ENCODE results near the gene CSGALNACT2.
A peak's percentile ranks its signal among the peaks of the same experiment; 100 is the strongest.
"Not testable (repeated sequence)": the region's sequence is repeated elsewhere in the genome, so short reads cannot be mapped to it uniquely, and the experiment has no call there.

CSGALNACT2 gene

GRCh38 chr10:43153901-43154300 lies 15.7 kb downstream of the CSGALNACT2 start:
- DNase-seq, result no peak

DNA sequence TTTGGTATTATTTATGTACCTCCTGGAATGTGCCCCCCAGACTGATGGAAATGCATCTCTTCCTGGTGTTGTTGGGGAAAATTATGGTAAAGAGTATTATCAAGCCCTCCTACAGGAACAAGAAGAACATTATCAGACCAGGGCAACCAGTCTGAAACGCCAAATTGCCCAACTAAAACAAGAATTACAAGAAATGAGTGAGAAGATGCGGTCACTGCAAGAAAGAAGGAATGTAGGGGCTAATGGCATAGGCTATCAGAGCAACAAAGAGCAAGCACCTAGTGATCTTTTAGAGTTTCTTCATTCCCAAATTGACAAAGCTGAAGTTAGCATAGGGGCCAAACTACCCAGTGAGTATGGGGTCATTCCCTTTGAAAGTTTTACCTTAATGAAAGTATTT lies 17.0 kb downstream of the CSGALNACT2 start:
- DNase-seq, result no peak

DNA sequence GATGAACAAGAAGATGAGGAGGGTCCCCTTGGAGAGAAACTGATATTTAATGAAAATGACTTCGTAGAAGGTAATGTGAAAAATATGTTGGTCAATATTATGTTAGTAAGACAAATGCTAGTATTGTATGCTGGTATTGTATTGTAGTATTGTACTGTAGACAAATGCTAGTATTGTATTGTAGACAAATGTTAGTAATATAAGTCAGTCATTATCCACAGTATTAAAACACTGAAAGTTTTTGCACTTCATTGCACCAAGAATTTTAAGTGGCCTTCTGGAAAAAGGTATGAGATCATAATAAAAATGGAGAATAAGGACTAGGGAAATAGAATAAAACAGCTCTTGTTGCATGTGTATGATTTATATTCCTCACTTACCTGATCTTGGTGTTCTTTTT lies 17.5 kb downstream of the CSGALNACT2 start:
- DNase-seq, result no peak

DNA sequence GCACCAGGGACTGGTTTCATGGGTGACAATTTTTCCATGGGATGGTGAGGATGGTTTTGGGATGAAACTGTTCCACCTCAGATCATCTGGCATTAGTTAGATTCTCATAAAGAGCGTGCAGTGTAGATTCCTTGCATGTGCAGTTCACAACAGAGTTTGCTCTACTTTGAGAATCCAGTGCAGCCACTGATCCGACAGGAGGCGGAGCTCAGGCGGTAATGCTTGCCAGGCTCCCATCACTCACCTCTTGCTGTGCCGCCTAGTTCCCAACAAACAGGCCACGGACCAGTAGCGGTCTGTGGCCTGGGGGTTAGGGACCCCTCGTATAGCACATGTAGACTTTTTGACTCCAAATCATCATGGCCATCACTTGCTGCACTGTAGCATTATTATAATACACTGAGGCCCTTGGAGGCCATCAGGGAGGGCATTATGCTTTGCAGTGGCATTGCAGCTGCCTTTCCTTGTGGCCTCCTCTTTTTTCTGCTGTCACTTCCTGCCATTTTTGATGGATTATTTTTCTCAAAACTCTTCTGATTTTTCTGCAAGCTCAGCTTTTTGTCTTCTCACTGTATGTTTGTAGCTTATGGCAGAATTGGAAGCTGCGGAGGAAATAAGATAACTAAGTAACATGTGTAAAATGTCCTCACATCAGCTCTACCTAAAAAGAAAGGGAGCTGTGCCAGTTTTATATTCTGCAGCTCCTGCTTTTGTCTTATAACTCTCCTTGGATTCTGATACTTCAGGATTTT lies 18.5 kb downstream of the CSGALNACT2 start:
- no peak for DNase-seq

- no peak for DNase-seq
These were observed 20.4 kb downstream of the CSGALNACT2 start for GRCh38 chr10:43158636-43159035.

DNA sequence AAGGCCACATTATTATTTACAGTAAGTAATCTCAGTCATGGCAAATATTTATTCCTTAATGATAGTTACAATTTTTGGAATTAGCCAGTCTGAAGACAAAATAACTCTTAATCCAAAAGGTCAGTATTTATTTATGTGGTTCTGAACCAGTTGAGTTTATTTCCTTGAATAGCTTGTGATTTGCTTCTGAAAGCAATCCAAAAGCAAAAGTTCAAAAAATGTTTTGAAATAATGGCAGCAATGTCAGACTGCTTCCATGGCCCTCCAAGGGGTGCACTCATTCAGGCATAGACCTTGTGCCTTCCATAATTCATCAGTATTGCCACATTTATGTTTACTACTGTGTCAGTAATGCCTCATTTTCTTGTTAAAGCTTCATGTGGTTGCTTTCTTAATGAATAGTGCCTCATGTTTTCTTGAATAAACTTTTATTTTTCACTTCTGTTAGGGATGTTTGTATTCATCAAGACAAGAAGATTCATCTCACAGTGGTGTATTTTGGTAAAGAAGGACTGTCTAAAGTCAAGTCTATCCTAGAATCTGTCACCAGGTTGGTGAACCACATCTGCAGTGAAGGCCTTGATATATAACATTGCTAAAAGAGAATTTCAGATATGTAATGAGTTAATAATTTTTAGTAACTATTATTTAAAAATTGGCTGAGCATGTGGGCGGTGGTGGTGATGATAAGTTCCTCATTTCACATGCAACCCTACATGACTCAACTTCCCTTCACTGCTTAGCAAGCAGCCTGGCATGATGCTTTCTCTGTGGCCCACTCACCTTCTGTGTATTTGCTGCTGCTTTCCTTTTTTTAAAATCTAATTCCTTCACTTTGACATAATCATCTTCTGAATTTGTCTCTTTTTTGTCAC lies 22.0 kb downstream of the CSGALNACT2 start:
- DNase-seq, result no peak

GRCh38 chr10:43160921-43161255 lies 22.6 kb downstream of the CSGALNACT2 start:
- no peak for DNase-seq

- no peak for DNase-seq
These were observed 24.4 kb downstream of the CSGALNACT2 start for GRCh38 chr10:43162604-43163003.

- no peak for DNase-seq
These were observed 28.1 kb downstream of the CSGALNACT2 start for GRCh38 chr10:43166207-43166879.

GRCh38 chr10:43166880-43167497 lies 28.7 kb downstream of the CSGALNACT2 start:
- peak; percentile 15 for DNase-seq

- no peak for DNase-seq
These were observed 29.2 kb downstream of the CSGALNACT2 start for GRCh38 chr10:43167498-43167889.

- no peak for DNase-seq
These were observed 32.2 kb downstream of the CSGALNACT2 start for GRCh38 chr10:43170491-43170890.

- DNase-seq, result no peak
These were observed 34.4 kb downstream of the CSGALNACT2 start for GRCh38 chr10:43172645-43173044.

DNA sequence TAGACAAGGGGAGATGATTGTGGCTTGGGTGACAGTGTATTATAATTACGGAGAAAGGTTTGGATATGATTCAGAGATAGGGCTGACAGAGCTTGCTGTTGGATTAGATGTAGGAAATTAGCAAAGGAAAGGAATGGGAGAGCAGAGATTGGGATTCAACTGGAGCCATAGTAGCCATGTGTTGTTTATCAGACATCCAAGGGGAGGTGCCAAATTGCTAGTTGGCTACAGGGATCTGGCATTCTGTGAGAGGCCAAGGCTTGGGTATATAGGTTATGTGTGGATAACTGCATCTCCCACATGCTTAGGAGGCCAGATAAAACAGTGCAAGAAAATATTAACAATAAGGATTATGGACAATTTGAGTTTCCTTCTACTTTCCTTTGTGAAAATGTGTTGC lies 34.9 kb downstream of the CSGALNACT2 start:
- no peak for DNase-seq

- DNase-seq, result no peak
These were observed 36.7 kb downstream of the CSGALNACT2 start for GRCh38 chr10:43174969-43175368.

DNA sequence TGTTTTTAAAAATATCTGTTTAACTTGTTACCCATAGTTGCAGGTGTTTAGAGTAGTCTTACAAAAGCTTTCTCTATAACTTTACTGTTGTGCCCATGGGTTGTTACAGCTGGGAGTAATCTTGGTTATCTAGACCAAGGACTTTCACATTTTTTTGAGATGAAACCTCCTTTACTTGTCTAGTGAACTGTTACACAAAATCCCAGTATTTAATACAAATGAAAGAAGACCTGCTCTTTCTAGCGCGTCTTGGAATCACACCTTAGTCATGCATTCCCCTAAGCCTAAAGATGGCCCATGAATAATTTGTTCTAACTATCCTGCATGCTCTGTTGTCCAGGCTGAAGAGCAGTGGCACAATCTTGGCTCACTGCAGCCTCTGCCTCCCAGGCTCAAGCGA lies 38.0 kb downstream of the CSGALNACT2 start:
- no peak for DNase-seq

DNA sequence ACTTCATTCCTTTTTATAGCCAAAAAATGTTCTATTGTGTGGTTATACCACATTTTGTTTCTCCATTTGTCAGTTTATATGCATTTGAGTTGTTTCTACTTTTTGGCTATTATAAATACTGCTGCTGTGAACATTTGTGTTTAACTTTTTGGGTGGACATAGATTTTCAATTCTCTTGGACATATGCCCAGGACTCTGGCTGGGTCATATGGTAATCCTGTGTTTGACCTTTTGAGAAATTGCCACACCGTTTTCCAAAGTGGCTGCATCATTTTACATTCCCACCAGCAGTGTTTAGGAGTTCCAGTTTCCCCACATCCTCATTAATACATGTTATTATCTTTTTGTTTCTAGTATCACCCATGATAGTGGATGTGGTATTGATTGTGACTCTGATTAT lies 39.4 kb downstream of the CSGALNACT2 start:
- no peak for DNase-seq

DNA sequence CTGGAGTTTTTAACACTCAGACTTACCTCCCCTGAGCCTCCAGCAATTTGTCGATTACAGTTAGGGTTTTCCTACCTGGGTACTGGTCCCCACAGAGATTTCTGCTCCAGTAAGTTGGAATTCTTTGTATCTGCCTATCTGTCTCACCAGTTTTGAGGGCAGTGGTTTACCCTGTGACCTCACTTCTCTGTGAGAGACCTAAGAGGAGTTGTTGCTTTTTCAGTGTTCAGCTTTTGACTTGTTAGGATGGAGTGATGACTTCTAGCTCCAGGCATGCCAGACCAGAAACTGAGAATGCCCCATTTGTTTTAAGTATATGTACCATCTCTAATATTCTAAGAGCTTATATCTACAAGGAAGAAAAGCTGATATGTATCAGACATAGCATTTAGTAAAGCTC lies 42.9 kb downstream of the CSGALNACT2 start:
- no peak for DNase-seq

- DNase-seq, result not testable (repeated sequence)
These were observed 45.5 kb downstream of the CSGALNACT2 start for GRCh38 chr10:43183764-43184163.

DNA sequence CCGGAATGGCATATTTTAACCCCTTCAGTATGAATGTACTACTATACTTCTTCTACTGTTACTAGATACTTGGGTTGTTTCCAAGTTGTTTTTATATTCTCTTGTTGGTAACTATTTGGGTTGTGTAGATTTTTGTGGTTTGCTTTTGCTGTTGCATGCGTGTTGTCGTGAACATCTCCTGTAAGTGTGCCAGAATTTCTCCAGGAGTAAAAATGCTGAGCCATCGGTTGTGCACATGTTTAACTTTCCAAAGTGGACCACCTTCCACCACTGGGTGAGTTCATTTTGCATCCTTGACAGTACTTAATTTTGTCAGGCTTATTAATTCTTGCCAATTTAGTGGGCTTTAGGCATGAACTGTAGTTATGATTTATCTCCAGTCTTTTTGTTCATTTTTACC lies 47.9 kb downstream of the CSGALNACT2 start:
- DNase-seq, result no peak

DNA sequence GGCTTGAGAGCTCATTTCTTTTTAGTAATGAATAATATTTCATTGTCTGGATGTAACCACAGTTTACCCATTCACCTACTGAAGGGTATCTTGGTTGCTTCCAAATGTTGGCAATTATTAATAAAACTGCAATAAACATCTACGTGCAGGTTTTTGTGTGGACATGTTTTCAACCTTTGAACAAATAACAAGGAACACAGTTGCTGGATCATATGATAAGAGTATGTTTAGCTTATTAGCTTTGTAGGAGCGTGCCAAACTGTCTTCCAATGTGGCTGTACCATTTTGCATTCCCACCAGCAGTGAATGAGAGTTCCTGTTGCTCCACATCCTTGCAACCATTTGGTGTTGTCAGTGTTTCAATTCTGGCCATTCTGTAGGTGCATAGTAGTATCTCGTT lies 49.0 kb downstream of the CSGALNACT2 start:
- no peak for DNase-seq

GRCh38 chr10:43188702-43189101 lies 50.5 kb downstream of the CSGALNACT2 start:
- DNase-seq, result no peak

DNA sequence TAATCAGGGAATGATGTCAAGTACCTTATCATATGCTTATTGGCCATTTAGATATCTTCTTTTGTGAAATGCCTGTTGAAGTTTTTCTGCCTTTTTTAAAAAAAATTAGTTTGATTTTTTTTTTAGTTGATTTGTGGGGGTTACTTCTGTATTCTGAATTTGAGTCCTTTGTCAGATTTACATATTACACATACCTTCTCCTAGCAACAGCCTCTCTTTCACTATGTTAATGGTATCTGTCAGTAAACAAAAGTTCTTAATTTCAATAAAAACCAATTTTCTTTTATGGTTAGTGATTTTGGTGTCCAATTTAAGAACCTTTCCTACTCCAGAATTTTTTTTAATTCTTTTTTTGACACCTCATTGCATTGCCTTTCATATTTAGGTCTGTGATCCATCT lies 52.0 kb downstream of the CSGALNACT2 start:
- no peak for DNase-seq
